HUDEP-2 (cell line): ENCODE results near the gene FAM124A.

Experiments
- DNase-seq, 76 experiments: peaks; one replicate each; lab custom pipeline; 2025; ENCODE audit not compliant: unreplicated experiment in 76 of 76; lab: John Stamatoyannopoulos, UW

FAM124A gene

GRCh38 chr13:51240178-51240577, 18.0 kb downstream of the FAM124A start:
- no peak for DNase-seq

GRCh38 chr13:51240958-51241357, 18.8 kb downstream of the FAM124A start:
- no peak for DNase-seq

- no peak for DNase-seq
Observed at GRCh38 chr13:51241720-51242119, 19.5 kb downstream of the FAM124A start.

GRCh38 chr13:51243227-51243626, 21.0 kb downstream of the FAM124A start:
- DNase-seq, result no peak

- no peak for DNase-seq
Observed at GRCh38 chr13:51243832-51244231, 21.6 kb downstream of the FAM124A start.

- DNase-seq, result no peak
Observed at GRCh38 chr13:51244637-51245405, 22.6 kb downstream of the FAM124A start.

GRCh38 chr13:51245583-51245982, 23.4 kb downstream of the FAM124A start:
- no peak for DNase-seq

- no peak for DNase-seq
Observed at GRCh38 chr13:51246025-51246417, 23.8 kb downstream of the FAM124A start.

GRCh38 chr13:51246418-51247277, 24.4 kb downstream of the FAM124A start:
- DNase-seq, result no peak

- DNase-seq, result no peak
Observed at GRCh38 chr13:51249255-51249654, 27.1 kb downstream of the FAM124A start.

GRCh38 chr13:51249770-51250741, 27.9 kb downstream of the FAM124A start:
- DNase-seq, result no peak

GRCh38 chr13:51251480-51251879, 29.3 kb downstream of the FAM124A start:
- no peak for DNase-seq

GRCh38 chr13:51252954-51253532, 30.8 kb downstream of the FAM124A start:
- peak in 1 of 76 experiments; percentile 1 for DNase-seq

GRCh38 chr13:51255556-51255955, 33.4 kb downstream of the FAM124A start:
- DNase-seq, result no peak

- no peak for DNase-seq
Observed at GRCh38 chr13:51257187-51257586, 35.0 kb downstream of the FAM124A start.

GRCh38 chr13:51258612-51259548, 36.7 kb downstream of the FAM124A start:
- no peak for DNase-seq

- no peak for DNase-seq
Observed at GRCh38 chr13:51260154-51260553, 38.0 kb downstream of the FAM124A start.

GRCh38 chr13:51261610-51262249, 39.5 kb downstream of the FAM124A start:
- DNase-seq, result no peak
